PC-9 (cell line): ENCODE results near the gene DNAAF9. TPM values are rescaled to one million over a fixed set of nuclear protein-coding genes. Genes with fewer than 3 reads are reported as not detected.

Experiments used
- BruUV-seq: library from RNA; stranded (reverse); fragments of 400-500 nt; replicated peaks from 2 replicates; lab custom pipeline; 2021; lab: Mats Ljungman, UMichigan
- CTCF ChIA-PET: fragments of 300-600 bp; sonication (Branson Sonifier 250); formaldehyde crosslinking; loops from one replicate; lab custom pipeline; 2022; ENCODE audit warnings: antibody characterized with exemption; lab: Charles Lee
- POLR2A ChIA-PET: fragments of 300-600 bp; sonication (Branson Sonifier 250); formaldehyde crosslinking; loops from one replicate; lab custom pipeline; 2022; ENCODE audit warnings: antibody characterized with exemption; ENCODE audit not compliant: unreplicated experiment; lab: Charles Lee
- DNase-seq, 2 experiments: peaks; one replicate each; pipeline versions ENCODE4 v3.0.0 to v3.0.0-alpha.2; 2015 to 2022; ENCODE audit warnings: mixed read lengths in 1 of 2
- H2AFZ ChIP-seq: fragments of 200-600 bp; sonication (generic); 2 replicates; pipeline ENCODE4 v1.8.1; 2017; ENCODE audit warnings: antibody characterized with exemption
- H3F3A ChIP-seq: fragments of 200-600 bp; sonication (generic); 2 replicates; pipeline ENCODE4 v1.8.1; 2017; ENCODE audit warnings: antibody characterized with exemption, mild to moderate bottlenecking, low read depth; ENCODE audit not compliant: insufficient read depth
- H3K27ac ChIP-seq: fragments of 200-600 bp; sonication (generic); 2 replicates; pipeline ENCODE4 v1.6.1; 2016; ENCODE audit warnings: mixed run types
- H3K27me3 ChIP-seq: fragments of 200-600 bp; sonication (generic); 2 replicates; pipeline ENCODE4 v1.6.1; 2016; ENCODE audit warnings: low read depth, mixed run types; ENCODE audit not compliant: insufficient read depth
- H3K36me3 ChIP-seq: fragments of 200-600 bp; sonication (generic); 2 replicates; pipeline ENCODE4 v1.6.1; 2016; ENCODE audit warnings: low read depth, mixed run types
- H3K4me1 ChIP-seq: fragments of 200-600 bp; sonication (generic); replicated peaks from 2 replicates; pipeline ENCODE4 v1.6.1; 2016; ENCODE audit warnings: mixed run types; ENCODE audit not compliant: insufficient read depth
- H3K4me2 ChIP-seq: fragments of 200-600 bp; sonication (generic); 2 replicates; pipeline ENCODE4 v1.6.1; 2017; ENCODE audit warnings: mixed run types
- H3K4me3 ChIP-seq: fragments of 200-600 bp; sonication (generic); 2 replicates; pipeline ENCODE4 v1.6.1; 2016; ENCODE audit warnings: mixed run types
- H3K79me2 ChIP-seq: fragments of 200-600 bp; sonication (generic); 2 replicates; pipeline ENCODE4 v1.6.1; 2017; ENCODE audit warnings: low read depth, mixed run types
- H3K9me2 ChIP-seq: fragments of 200-600 bp; sonication (generic); 2 replicates; pipeline ENCODE4 v1.8.1; 2017; ENCODE audit warnings: mild to moderate bottlenecking; ENCODE audit not compliant: insufficient read depth
- H3K9me3 ChIP-seq: fragments of 200-600 bp; sonication (generic); 2 replicates; pipeline ENCODE4 v1.8.1; 2016; ENCODE audit warnings: low read depth; ENCODE audit not compliant: insufficient read depth
- H4K20me1 ChIP-seq: fragments of 200-600 bp; sonication (generic); 2 replicates; pipeline ENCODE4 v1.8.1; 2017; ENCODE audit not compliant: insufficient read depth
- EZH2 ChIP-seq: fragments of 200-600 bp; sonication (generic); IDR thresholded peaks from 2 replicates; pipeline ENCODE4 v1.8.0; 2017; ENCODE audit warnings: antibody characterized with exemption, low read depth
- intact Hi-C: fragments of 100-400 bp; cut with micrococcal nuclease; formaldehyde crosslinking; loops from one replicate; pipeline ENCODE4 v1.10.0; 2022; ENCODE audit not compliant: unreplicated experiment
- total RNA-seq: library from RNA; stranded (reverse); gene quantifications from 2 replicates; pipeline ENCODE4 v1.2.3, GENCODE V29; 2021
- TF ChIP-seq, protein P1 (sequence below): fragments of 200-600 bp; sonication (generic); conservative IDR thresholded peaks from 2 replicates; pipeline ENCODE4 v1.6.1; 2017; ENCODE audit warnings: mixed run types, antibody characterized with exemption, mild to moderate bottlenecking, moderate library complexity

The DNAAF9 gene
- total RNA-seq, 1 experiment from 2014 or later, result 2.6 TPM

DNA sequence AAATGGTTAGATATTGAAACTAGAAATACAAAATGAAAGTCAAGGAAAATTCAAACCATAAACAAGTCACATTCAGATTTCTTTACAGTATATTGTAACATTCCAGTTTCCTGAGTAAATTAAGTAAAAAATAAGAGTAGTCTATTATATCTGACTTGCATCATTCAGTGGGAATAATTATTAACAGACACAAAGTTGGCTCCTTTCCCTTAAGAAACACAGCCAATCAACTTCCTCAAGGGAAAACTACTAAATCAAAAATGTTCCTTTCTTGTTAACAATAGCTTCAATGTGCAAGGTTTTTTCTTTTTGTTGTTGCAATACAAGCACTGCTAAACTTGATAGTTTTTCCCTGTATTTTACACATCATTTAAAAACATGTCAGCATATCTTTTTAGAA, 33.2 kb downstream of the DNAAF9 start:
- H3K79me2 ChIP-seq, result no peaks in the 10 kb centered on the region
- BruUV-seq, result no TSS peak
- ChIA-PET POLR2A (no interaction called here), CTCF (no interaction called here)
- H3K27me3 ChIP-seq, result no peaks in the 10 kb centered on the region
- H3K4me2 ChIP-seq, result no peak overlapping the region
- intact Hi-C loops, result no loop called here
- no peak overlapping the region for H2AFZ ChIP-seq
- H3F3A ChIP-seq, result no peaks in the 10 kb centered on the region
- no peaks in the 10 kb centered on the region for H3K36me3 ChIP-seq
- no peaks in the 10 kb centered on the region for H3K9me2 ChIP-seq
- no peak for DNase-seq
- no peaks in the 10 kb centered on the region for H3K9me3 ChIP-seq
- no peak for TF ChIP-seq EZH2
- TF ChIP-seq, protein P1, sequence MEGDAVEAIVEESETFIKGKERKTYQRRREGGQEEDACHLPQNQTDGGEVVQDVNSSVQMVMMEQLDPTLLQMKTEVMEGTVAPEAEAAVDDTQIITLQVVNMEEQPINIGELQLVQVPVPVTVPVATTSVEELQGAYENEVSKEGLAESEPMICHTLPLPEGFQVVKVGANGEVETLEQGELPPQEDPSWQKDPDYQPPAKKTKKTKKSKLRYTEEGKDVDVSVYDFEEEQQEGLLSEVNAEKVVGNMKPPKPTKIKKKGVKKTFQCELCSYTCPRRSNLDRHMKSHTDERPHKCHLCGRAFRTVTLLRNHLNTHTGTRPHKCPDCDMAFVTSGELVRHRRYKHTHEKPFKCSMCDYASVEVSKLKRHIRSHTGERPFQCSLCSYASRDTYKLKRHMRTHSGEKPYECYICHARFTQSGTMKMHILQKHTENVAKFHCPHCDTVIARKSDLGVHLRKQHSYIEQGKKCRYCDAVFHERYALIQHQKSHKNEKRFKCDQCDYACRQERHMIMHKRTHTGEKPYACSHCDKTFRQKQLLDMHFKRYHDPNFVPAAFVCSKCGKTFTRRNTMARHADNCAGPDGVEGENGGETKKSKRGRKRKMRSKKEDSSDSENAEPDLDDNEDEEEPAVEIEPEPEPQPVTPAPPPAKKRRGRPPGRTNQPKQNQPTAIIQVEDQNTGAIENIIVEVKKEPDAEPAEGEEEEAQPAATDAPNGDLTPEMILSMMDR, result no peak
- no peak overlapping the region for H3K27ac ChIP-seq
- no peak overlapping the region for H3K4me3 ChIP-seq
- H4K20me1 ChIP-seq, result no peaks in the 10 kb centered on the region
- no peaks in the 10 kb centered on the region for H3K4me1 ChIP-seq

DNA sequence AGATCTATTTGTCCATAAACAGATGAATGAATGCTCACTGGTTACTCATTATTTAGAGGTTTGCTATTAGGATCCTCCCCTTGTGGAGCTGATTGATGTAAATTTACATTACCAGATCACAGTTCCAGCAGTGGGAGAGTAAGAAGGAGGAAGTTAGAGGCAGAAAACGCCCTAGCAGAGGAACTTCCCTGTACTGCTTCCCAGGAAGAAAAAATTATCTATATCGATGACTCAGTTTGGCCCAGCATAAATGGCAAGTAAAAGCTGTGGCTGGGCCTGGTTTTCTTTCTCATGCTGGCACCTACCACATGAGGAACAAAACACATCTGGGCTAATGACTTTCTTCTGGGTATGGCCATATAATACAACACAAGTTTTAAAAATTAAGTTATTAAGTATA, 35.7 kb downstream of the DNAAF9 start:
- Histone ChIP-seq H3F3A (no peaks in the 10 kb centered on the region), H3K4me1 (no peaks in the 10 kb centered on the region), H4K20me1 (no peaks in the 10 kb centered on the region), H3K36me3 (no peaks in the 10 kb centered on the region), H2AFZ (no peak overlapping the region), H3K9me3 (no peaks in the 10 kb centered on the region), H3K27ac (no peak overlapping the region), H3K27me3 (no peaks in the 10 kb centered on the region), H3K9me2 (no peaks in the 10 kb centered on the region), H3K4me3 (no peak overlapping the region), H3K4me2 (no peak overlapping the region), H3K79me2 (no peaks in the 10 kb centered on the region)
- BruUV-seq, result no TSS peak
- DNase-seq, result no peak
- ChIA-PET POLR2A (no interaction called here), CTCF (interaction anchor here (0.6 kb wide), 2 partner anchors 153 to 256 kb away, joined by 10 to 13 read pairs; no protein-coding TSS in a partner anchor)
- intact Hi-C loops, result no loop called here
- no peak for TF ChIP-seq EZH2
- TF ChIP-seq, protein P1, result no peak

DNA sequence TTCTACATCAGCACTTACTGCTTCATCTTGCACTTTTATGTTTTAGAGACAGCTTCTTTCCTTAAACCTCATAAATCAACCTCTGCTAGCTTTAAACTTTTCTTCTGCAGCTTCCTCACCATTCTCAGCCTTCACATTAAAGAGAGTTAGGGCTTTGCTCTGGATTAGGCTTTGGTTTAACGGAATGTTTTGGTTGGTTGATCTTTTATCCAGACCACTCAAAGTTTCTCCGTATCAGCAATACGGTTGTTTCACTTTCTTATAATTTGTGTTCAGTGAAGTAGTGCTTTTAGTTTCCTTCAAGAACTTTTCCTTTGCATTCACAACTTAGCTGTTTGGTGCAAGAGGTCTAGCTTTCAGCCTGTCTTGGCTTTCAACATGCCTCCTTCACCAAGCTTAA, 40.4 kb downstream of the DNAAF9 start:
- intact Hi-C loops, result no loop called here
- no TSS peak for BruUV-seq
- Histone ChIP-seq H3F3A (no peaks in the 10 kb centered on the region), H3K27ac (no peak overlapping the region), H4K20me1 (no peaks in the 10 kb centered on the region), H3K4me1 (no peaks in the 10 kb centered on the region), H3K79me2 (no peaks in the 10 kb centered on the region), H3K27me3 (no peaks in the 10 kb centered on the region), H3K9me2 (0 out of 2 replicates have a peak, but pooled peaks cover 4% of the 10 kb centered on the region), H3K36me3 (no peaks in the 10 kb centered on the region), H3K9me3 (no peaks in the 10 kb centered on the region), H2AFZ (no peak overlapping the region), H3K4me3 (no peak overlapping the region), H3K4me2 (no peak overlapping the region)
- DNase-seq, result no peak
- CTCF ChIA-PET, result no interaction called here
- TF ChIP-seq EZH2, result no peak
- TF ChIP-seq, protein P1, result no peak
- POLR2A ChIA-PET, result no interaction called here
